ENCODE data around the gene SRRD.
"Not testable (repeated sequence)": the region's sequence is repeated elsewhere in the genome, so short reads cannot be mapped to it uniquely, and the experiment has no call there.

SRRD gene

GRCh38 chr22:26514419-26515161, 30.9 kb downstream of the SRRD start:
- no peak for DNase-seq (ENCODE audit: extremely low read depth in 1 of 2, low read depth in 1 of 2)

- no peak for DNase-seq (ENCODE audit: extremely low read depth in 1 of 2, low read depth in 1 of 2)
These were observed 32.3 kb downstream of the SRRD start for GRCh38 chr22:26515931-26516330.

GRCh38 chr22:26516503-26516902, 32.8 kb downstream of the SRRD start:
- no peak for DNase-seq (ENCODE audit: extremely low read depth in 1 of 2, low read depth in 1 of 2)

- no peak for DNase-seq (ENCODE audit: extremely low read depth in 1 of 2, low read depth in 1 of 2)
These were observed 33.8 kb downstream of the SRRD start for GRCh38 chr22:26517429-26517828.

GRCh38 chr22:26522012-26522411, 38.3 kb downstream of the SRRD start:
- DNase-seq (ENCODE audit: extremely low read depth in 1 of 2, low read depth in 1 of 2), result no peak

GRCh38 chr22:26522592-26522991, 38.9 kb downstream of the SRRD start:
- no peak for DNase-seq (ENCODE audit: extremely low read depth in 1 of 2, low read depth in 1 of 2)

- DNase-seq (ENCODE audit: extremely low read depth in 1 of 2, low read depth in 1 of 2), result no peak
These were observed 41.2 kb downstream of the SRRD start for GRCh38 chr22:26524870-26525269.

- DNase-seq (ENCODE audit: extremely low read depth in 1 of 2, low read depth in 1 of 2), result no peak
These were observed 42.4 kb downstream of the SRRD start for GRCh38 chr22:26525946-26526564.

- no peak for DNase-seq (ENCODE audit: extremely low read depth in 1 of 2, low read depth in 1 of 2)
These were observed 43.5 kb downstream of the SRRD start for GRCh38 chr22:26527167-26527566.

GRCh38 chr22:26527574-26528465, 44.1 kb downstream of the SRRD start:
- no peak for DNase-seq (ENCODE audit: extremely low read depth in 1 of 2, low read depth in 1 of 2)

GRCh38 chr22:26528518-26528917, 44.8 kb downstream of the SRRD start:
- not testable (repeated sequence) for DNase-seq (ENCODE audit: extremely low read depth in 1 of 2, low read depth in 1 of 2)

GRCh38 chr22:26529345-26529744, 45.7 kb downstream of the SRRD start:
- DNase-seq (ENCODE audit: extremely low read depth in 1 of 2, low read depth in 1 of 2), result no peak

- DNase-seq (ENCODE audit: extremely low read depth in 1 of 2, low read depth in 1 of 2), result no peak
These were observed 50.6 kb downstream of the SRRD start for GRCh38 chr22:26534171-26534855.

- no peak for DNase-seq (ENCODE audit: extremely low read depth in 1 of 2, low read depth in 1 of 2)
These were observed 51.4 kb downstream of the SRRD start for GRCh38 chr22:26534874-26535602.

GRCh38 chr22:26535603-26535908, 51.9 kb downstream of the SRRD start:
- DNase-seq (ENCODE audit: extremely low read depth in 1 of 2, low read depth in 1 of 2), result no peak

- no peak for DNase-seq (ENCODE audit: extremely low read depth in 1 of 2, low read depth in 1 of 2)
These were observed 52.5 kb downstream of the SRRD start for GRCh38 chr22:26536056-26536761.

GRCh38 chr22:26536762-26537134, 53.1 kb downstream of the SRRD start:
- DNase-seq (ENCODE audit: extremely low read depth in 1 of 2, low read depth in 1 of 2), result no peak

- DNase-seq (ENCODE audit: extremely low read depth in 1 of 2, low read depth in 1 of 2), result no peak
These were observed 56.4 kb downstream of the SRRD start for GRCh38 chr22:26540119-26540518.

- no peak for DNase-seq (ENCODE audit: extremely low read depth in 1 of 2, low read depth in 1 of 2)
These were observed 57.6 kb downstream of the SRRD start for GRCh38 chr22:26541167-26541819.
